Endothelial cell of umbilical vein (primary cell): ENCODE results near the gene KAZN. TPM values are rescaled to one million over a fixed set of nuclear protein-coding genes. Genes with fewer than 3 reads are reported as not detected.

ENCODE experiments used
- BruUV-seq: library from RNA; stranded (reverse); fragments of 400-500 nt; replicated peaks from 2 replicates; lab custom pipeline; 2021; lab: Mats Ljungman, UMichigan
- CTCF ChIA-PET: fragments of 300-600, 350-600 bp; sonication (Branson Sonifier 250); formaldehyde crosslinking; loops from one replicate; lab custom pipeline; 2021; ENCODE audit warnings: antibody characterized with exemption, inconsistent platforms; lab: Charles Lee
- POLR2A ChIA-PET: fragments of 300-600, 350-600 bp; sonication (Branson Sonifier 250); formaldehyde crosslinking; loops from one replicate; lab custom pipeline; 2021; ENCODE audit warnings: antibody characterized with exemption, inconsistent platforms; lab: Charles Lee
- DNase-seq: peaks from one replicate; pipeline ENCODE4 v3.0.0-alpha.2; 2011; ENCODE audit warnings: low read depth, low spot score
- FAIRE-seq: peaks from 2 replicates; lab custom pipeline; 2011; peaks lifted over from hg19 to GRCh38; lab: Jason Lieb, UNC
- H2AFZ ChIP-seq: 2 replicates; pipeline ENCODE4 v1.6.0; 2012; ENCODE audit warnings: low read depth, low read length, control low read depth, inconsistent platforms
- H3K27ac ChIP-seq: 2 replicates; pipeline ENCODE4 v1.5.1; 2011; ENCODE audit warnings: low read depth, mild to moderate bottlenecking, control low read depth, low read length, moderate library complexity; ENCODE audit not compliant: insufficient read depth
- H3K27me3 ChIP-seq, 2 experiments: 2 replicates each; pipeline versions ENCODE4 v1.6.0 to v1.6.1; 2011; ENCODE audit warnings: low read length in 2 of 2, mixed read lengths in 1 of 2; ENCODE audit not compliant: control insufficient read depth in 2 of 2, insufficient read depth in 2 of 2
- H3K36me3 ChIP-seq, 2 experiments: 2 replicates in 1 of 2; 3 replicates in 1 of 2; pipeline ENCODE4 v1.5.1; 2011; ENCODE audit warnings: low read length in 2 of 2, mild to moderate bottlenecking in 1 of 2, moderate library complexity in 1 of 2; ENCODE audit not compliant: control insufficient read depth in 2 of 2, insufficient read depth in 2 of 2; ENCODE audit errors: extremely low read depth in 1 of 2
- H3K4me1 ChIP-seq: 3 replicates; pipeline ENCODE4 v1.5.1; 2011; ENCODE audit warnings: mild to moderate bottlenecking, low read length; ENCODE audit not compliant: control insufficient read depth, insufficient read depth; ENCODE audit errors: extremely low read depth
- H3K4me2 ChIP-seq: 2 replicates; pipeline ENCODE4 v1.6.1; 2011; ENCODE audit warnings: low read length, control low read depth, mixed read lengths; ENCODE audit not compliant: insufficient read depth
- H3K4me3 ChIP-seq, 3 experiments: fragments of 200-600 bp in 1 of 3; sonication (generic), shearing (Covaris generic) in 1 of 3; replicated peaks in 1 of 3; 2 replicates each; pipeline ENCODE4 v1.5.1; 2011 to 2016; ENCODE audit warnings: control low read depth in 3 of 3, low read length in 3 of 3, mild to moderate bottlenecking in 2 of 3, inconsistent platforms in 1 of 3, low read depth in 1 of 3, moderate library complexity in 1 of 3; ENCODE audit not compliant: insufficient read depth in 1 of 3
- H3K79me2 ChIP-seq: 2 replicates; pipeline ENCODE4 v1.6.0; 2012; ENCODE audit warnings: low read length, inconsistent platforms; ENCODE audit not compliant: control insufficient read depth, insufficient read depth
- H3K9ac ChIP-seq: replicated peaks from 2 replicates; pipeline ENCODE3; 2011; ENCODE audit warnings: low read length, control low read depth; ENCODE audit not compliant: insufficient read depth; ENCODE audit errors: extremely low read depth
- H3K9me1 ChIP-seq: replicated peaks from 3 replicates; pipeline ENCODE4 v1.6.0; 2011; ENCODE audit warnings: mild to moderate bottlenecking, low read length; ENCODE audit not compliant: control insufficient read depth, insufficient read depth; ENCODE audit errors: extremely low read depth
- H3K9me3 ChIP-seq: replicated peaks from 2 replicates; pipeline ENCODE4 v1.5.1; 2012; ENCODE audit warnings: low read length, inconsistent platforms; ENCODE audit not compliant: control insufficient read depth, insufficient read depth
- H4K20me1 ChIP-seq: replicated peaks from 2 replicates; pipeline ENCODE3; 2011; ENCODE audit warnings: mild to moderate bottlenecking, low read length; ENCODE audit not compliant: control insufficient read depth, insufficient read depth; ENCODE audit errors: extremely low read depth
- FOS ChIP-seq: IDR thresholded peaks from 2 replicates; pipeline ENCODE4 v1.6.1; 2011; ENCODE audit warnings: mild to moderate bottlenecking, low read length, moderate library complexity, borderline replicate concordance; ENCODE audit not compliant: insufficient read depth
- JUN ChIP-seq: IDR thresholded peaks from 2 replicates; pipeline ENCODE4 v1.6.1; 2011; ENCODE audit warnings: borderline replicate concordance, low read depth; ENCODE audit not compliant: insufficient read length, insufficient read depth
- MYC ChIP-seq: IDR thresholded peaks from one replicate; pipeline ENCODE4 v1.6.1; 2011; ENCODE audit warnings: mild to moderate bottlenecking, low read depth, low read length
- POLR2AphosphoS5 ChIP-seq: IDR thresholded peaks from 2 replicates; pipeline ENCODE4 v1.6.1; 2012; ENCODE audit warnings: low read depth, mild to moderate bottlenecking, control low read depth, low read length, moderate library complexity; ENCODE audit not compliant: insufficient read depth
- dilution Hi-C: fragments of 300-500 bp; cut with MboI; formaldehyde crosslinking; loops from one replicate; pipeline ENCODE4 v1.15.0; 2019; ENCODE audit warnings: low sequenced_read_pairs; ENCODE audit not compliant: extremely low pct_ligation_motif_present
- intact Hi-C: fragments of 100-400 bp; cut with micrococcal nuclease; formaldehyde crosslinking; loops from one replicate; pipeline ENCODE4 v1.10.0; 2022
- polyA plus RNA-seq, 4 experiments: library from polyadenylated mRNA; depleted of rRNA in 3 of 4; stranded (reverse) in 3 of 4; unstranded in 1 of 4; fragments of >200 nt; gene quantifications; 2 replicates each; pipeline versions ENCODE4 v1.2.1 to v1.2.3, GENCODE V29; 2011 to 2012; ENCODE audit warnings: missing spikeins in 1 of 4
- total RNA-seq: library from RNA; stranded (reverse); gene quantifications from 2 replicates; pipeline ENCODE4 v1.2.3, GENCODE V29; 2021
- TF ChIP-seq, protein P1 (sequence below), 2 donors: IDR thresholded peaks; 1 replicate in 1 of 2; 2 replicates in 1 of 2; pipeline ENCODE4 v1.5.1; 2011; ENCODE audit warnings: low read length in 2 of 2, mild to moderate bottlenecking in 2 of 2, moderate library complexity in 2 of 2, control low read depth in 1 of 2, inconsistent platforms in 1 of 2, low read depth in 1 of 2; ENCODE audit not compliant: insufficient read depth in 1 of 2; ENCODE audit errors: extremely low read depth in 1 of 2
- TF ChIP-seq, protein P2 (sequence below): IDR thresholded peaks from 2 replicates; pipeline ENCODE4 v1.6.1; 2011; ENCODE audit not compliant: insufficient read depth, insufficient read length

Gene KAZN
- total and polyA plus RNA-seq, 2 donors (not counting 3 experiments of a cell fraction or from before 2014, with no cell fraction given): 1.6 to 5.8 TPM

GRCh38 chr1:14845851-14846250 lies 247.4 kb downstream of the KAZN start:
- Histone ChIP-seq H3K27me3 (no peaks in the 10 kb centered on the region), H4K20me1 (no peaks in the 10 kb centered on the region), H2AFZ (no peak overlapping the region), H3K4me1 (no peaks in the 10 kb centered on the region), H3K4me2 (no peak overlapping the region), H3K79me2 (no peaks in the 10 kb centered on the region), H3K4me3 (no peak overlapping the region), H3K27ac (no peak overlapping the region), H3K9me3 (peaks cover 2% of the 10 kb centered on the region), H3K36me3 (no peaks in the 10 kb centered on the region), H3K9me1 (no peaks in the 10 kb centered on the region), H3K9ac (no peak overlapping the region)
- FAIRE-seq (no peak), DNase-seq (no peak)
- TF ChIP-seq, protein P1, sequence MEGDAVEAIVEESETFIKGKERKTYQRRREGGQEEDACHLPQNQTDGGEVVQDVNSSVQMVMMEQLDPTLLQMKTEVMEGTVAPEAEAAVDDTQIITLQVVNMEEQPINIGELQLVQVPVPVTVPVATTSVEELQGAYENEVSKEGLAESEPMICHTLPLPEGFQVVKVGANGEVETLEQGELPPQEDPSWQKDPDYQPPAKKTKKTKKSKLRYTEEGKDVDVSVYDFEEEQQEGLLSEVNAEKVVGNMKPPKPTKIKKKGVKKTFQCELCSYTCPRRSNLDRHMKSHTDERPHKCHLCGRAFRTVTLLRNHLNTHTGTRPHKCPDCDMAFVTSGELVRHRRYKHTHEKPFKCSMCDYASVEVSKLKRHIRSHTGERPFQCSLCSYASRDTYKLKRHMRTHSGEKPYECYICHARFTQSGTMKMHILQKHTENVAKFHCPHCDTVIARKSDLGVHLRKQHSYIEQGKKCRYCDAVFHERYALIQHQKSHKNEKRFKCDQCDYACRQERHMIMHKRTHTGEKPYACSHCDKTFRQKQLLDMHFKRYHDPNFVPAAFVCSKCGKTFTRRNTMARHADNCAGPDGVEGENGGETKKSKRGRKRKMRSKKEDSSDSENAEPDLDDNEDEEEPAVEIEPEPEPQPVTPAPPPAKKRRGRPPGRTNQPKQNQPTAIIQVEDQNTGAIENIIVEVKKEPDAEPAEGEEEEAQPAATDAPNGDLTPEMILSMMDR (IDR thresholded peaks at IDR 0.05; ENCODE audit: extremely low read depth in 1 of 2, insufficient read depth in 1 of 2, low read depth in 1 of 2, low read length in 2 of 2): no peak
- TF ChIP-seq POLR2AphosphoS5: no peak
- TF ChIP-seq MYC: no peak
- intact Hi-C loops (no loop called here), dilution Hi-C loops (no loop called here)
- BruUV-seq: no TSS peak
- ChIA-PET POLR2A (no interaction called here), CTCF (no interaction called here)

- H3K9me3 ChIP-seq: peaks cover 2% of the 10 kb centered on the region
- ChIA-PET POLR2A (no interaction called here), CTCF (no interaction called here)
- no peak overlapping the region for H3K4me2 ChIP-seq
- no peak overlapping the region for H3K27ac ChIP-seq
- BruUV-seq: no TSS peak
- FAIRE-seq (no peak), DNase-seq (no peak)
- H3K36me3 ChIP-seq: no peaks in the 10 kb centered on the region
- H3K9me1 ChIP-seq: no peaks in the 10 kb centered on the region
- H3K79me2 ChIP-seq: no peaks in the 10 kb centered on the region
- no peaks in the 10 kb centered on the region for H4K20me1 ChIP-seq
- no peaks in the 10 kb centered on the region for H3K4me1 ChIP-seq
- no peak overlapping the region for H3K4me3 ChIP-seq
- H3K27me3 ChIP-seq: no peaks in the 10 kb centered on the region
- intact Hi-C loops (no loop called here), dilution Hi-C loops (no loop called here)
- no peak overlapping the region for H3K9ac ChIP-seq
- TF ChIP-seq MYC: no peak
- TF ChIP-seq, protein P2, sequence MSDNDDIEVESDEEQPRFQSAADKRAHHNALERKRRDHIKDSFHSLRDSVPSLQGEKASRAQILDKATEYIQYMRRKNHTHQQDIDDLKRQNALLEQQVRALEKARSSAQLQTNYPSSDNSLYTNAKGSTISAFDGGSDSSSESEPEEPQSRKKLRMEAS: no peak
- no peak for TF ChIP-seq JUN
- TF ChIP-seq FOS: no peak
- no peak overlapping the region for H2AFZ ChIP-seq
Observed at GRCh38 chr1:14846688-14847087, 248.2 kb downstream of the KAZN start.
